ENCODE data around the gene CELF1.

CELF1 gene

GRCh38 chr11:47488674-47489394 lies 64.1 kb downstream of the CELF1 start:
- DNase-seq: no peak

DNA sequence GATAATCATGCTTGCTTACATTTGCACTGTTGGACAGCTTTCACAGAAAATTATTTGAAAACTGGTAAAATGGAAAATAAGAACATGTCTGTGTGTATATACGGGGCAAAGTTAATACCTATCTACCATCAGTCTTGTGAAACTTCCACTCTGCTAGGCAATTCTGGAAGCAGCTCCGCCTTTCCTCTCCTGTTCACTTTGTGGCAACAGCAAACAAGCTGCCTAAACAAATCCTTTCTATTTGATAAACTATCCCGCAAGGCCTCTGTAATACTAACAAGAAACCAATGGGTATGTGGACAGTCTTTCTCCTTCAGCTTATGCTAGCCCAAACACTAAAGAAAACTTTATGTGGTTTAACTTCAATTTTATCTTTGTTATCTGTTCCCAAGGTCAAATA lies 64.8 kb downstream of the CELF1 start:
- no peak for DNase-seq

GRCh38 chr11:47487421-47487820 lies 65.5 kb downstream of the CELF1 start:
- no peak for DNase-seq

DNA sequence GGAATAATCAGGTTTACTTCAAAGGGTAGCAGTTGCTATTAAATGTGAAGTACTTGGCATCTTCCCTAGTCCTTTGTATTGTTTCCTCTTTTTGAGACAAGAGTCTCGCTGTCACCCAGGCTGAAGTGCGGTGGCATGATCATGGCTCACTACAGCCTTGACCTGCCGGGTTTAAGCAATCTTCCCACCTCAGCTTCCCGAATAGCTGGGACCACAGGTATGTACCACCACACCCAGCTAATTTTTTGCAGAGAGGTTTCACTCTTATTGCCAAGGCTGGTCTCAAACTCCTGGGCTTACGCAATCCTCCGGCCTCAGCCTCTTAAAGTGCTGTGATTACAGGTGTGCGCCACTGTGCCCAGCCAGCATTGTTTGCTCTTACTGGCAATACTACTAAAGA lies 67.8 kb downstream of the CELF1 start:
- no peak for DNase-seq

DNA sequence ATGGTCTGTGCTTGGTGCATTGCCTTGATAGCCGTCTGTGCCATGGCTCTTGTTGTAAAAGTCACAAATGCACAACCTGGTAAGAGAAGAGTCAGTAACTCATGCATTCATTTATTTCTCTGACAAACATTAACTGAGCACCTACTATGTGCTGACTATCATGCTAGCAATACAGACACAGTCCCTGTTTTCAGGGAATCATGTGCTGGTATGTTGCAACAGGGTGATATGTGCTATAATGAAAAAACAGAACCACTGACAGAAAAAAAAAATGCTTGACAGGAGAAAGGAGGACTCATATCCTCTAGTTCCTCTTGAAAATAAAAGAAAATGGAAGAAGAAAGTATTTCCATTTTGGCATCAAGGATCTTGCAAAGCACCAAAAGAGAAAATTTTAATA lies 69.5 kb downstream of the CELF1 start:
- no peak for DNase-seq

GRCh38 chr11:47480762-47481161 lies 72.2 kb downstream of the CELF1 start:
- no peak for DNase-seq

DNA sequence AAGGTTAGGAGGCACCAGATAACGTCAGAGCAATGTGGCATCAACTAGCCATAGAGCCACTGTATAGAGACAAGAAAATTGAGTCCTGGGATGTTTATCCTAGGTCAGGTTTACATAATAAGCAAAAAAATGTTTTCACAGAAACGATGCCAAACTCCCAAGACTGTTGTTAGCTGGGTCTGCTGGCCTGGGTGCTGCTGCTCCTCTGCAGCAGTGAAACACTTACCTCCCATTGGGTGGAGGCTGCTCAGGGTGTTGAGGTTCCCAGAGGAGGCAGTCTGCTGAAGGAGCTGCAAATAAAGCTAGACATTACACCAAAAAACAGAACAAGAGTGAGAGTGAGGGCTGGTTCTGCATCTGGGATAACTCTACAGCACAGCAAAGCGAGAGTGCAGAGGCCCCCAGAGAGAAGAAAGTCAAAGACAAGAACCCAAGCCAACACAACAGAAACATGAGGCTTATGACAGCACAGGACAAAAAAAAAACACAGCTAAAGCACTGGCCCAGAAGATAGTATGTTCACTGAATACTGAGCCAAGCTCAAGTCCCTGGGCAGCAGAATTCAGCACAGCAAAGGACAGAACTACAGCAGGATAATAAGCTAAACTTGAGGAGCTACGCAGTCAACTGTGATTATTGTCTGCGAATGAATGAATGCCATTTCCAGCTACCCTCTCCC lies 74.1 kb downstream of the CELF1 start:
- DNase-seq: no peak

GRCh38 chr11:47477753-47478152 lies 75.2 kb downstream of the CELF1 start:
- DNase-seq: no peak

DNA sequence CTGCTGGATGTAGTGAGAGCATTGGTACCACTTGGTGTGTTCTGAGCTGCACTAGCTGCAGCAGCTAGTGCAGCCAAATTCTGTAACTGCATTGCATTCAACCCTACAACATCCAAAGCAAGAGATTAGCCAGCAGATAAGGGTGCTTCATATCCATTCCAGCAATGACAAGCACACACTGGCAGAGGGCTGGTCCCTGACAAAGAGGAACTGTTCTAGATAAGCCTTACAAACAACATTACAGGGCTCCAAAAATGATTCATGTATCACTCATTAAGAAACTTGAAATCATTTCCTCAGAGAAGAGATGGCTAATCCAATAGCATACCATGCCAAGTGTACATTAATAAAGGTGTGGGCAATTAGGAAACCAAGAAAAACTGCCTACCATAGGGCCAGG lies 75.6 kb downstream of the CELF1 start:
- no peak for DNase-seq

DNA sequence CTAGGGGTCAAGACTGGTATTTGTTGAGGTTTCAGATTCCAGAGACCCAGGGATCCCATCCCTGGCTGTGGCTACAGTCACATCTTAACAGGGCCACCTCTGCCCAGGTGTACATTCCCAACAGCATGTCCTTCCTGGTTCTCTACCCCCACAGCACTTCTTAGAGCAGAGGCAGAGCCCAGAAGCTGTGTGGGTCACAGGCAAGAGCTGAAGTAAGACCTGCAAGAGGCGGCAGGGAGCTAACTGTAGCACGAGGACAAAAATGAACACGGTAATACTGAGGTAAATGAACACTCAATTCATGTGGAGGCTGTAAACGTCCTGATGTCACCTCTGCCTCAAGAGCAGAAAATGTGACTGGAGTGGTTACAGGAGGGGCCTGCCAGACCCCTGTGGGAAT lies 82.3 kb downstream of the CELF1 start:
- no peak for DNase-seq

DNA sequence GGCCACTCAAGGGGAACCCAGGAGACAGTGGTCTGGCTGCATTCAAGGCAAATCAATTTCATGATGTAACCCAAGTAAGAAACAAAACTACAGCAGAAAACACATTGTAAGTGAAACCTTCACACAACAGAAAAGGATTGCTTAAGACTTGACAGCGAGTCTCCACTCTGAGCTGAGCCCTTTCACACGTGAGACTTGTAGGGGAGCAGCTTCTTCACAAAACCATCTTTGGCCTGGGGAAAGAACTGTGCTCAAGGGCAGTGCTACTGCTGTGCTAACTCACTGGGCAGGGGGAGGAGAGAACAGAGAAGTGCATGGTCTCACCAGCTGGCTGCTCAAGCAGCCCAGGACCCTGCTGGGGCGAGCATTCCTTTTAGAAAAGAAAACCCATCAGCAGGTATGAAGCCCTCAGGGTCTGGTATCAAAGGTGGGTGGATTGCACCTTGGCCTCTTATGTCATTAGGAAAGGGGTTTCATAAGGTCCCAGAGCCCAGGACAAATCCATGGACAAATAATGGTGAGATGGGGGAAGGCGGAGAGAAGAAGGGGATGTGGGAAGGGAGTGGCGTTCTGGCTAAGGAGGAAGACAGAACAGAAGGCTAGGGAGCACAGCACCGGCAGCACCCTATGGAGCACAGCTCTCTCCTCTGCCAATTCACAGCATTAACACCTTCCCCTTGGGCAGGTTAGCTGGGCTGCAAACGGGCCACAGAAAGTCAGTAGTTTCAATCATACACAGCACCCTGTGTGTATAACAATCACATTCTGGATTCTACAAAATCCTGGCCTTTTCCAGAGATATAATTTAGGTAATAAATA lies 83.4 kb downstream of the CELF1 start:
- no peak for DNase-seq

- no peak for DNase-seq
Observed at GRCh38 chr11:47468598-47469214, 84.2 kb downstream of the CELF1 start.

DNA sequence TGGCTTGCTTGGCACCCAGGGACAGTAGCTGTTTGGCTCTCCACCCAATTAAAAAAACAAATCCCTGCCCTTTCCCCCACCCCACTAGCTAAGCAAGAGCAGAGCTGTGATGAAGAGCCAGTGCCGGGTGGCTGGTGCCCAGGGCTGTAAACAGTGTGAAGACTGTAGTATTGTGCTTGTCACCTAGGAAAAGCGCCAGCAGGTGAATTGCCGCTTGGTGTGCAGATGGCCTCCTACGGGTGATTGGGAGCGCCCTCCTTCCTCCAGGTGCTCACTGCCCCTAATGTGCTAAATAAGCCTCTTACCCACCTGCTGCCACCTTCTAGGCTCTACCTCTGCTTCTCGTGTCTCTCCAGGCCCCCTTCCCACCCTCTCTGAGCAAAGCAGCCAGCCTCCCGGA lies 85.6 kb downstream of the CELF1 start:
- DNase-seq: peak in 4 of 58 donors; percentile 6 to 37 (median 26)

DNA sequence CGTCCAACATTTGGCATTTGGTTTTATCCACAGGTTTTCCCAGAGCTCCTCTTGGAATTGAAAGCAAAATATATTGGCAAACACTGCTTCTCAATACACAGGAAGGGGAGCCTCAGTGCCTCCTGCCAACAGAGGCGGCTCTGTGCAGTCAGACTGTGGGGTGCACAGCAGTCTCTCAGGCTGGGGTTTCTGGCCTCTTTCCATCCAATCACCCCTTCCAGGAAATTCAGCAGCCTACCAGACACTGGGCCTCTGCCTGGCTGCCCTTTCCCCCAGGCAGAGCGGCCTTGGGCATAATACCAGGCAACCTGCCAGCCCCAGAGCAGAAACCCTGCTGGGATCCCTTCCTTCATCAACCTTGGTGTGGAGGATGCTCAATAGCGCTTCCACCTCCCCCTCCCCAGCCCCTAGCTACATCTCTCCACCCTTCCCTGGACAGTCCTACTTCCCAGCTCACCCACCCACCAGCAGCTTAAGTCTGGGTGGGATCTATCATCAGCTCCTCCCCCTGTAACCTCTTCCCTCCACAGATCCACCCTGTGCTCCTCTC lies 86.2 kb downstream of the CELF1 start:
- peak in 53 of 58 donors; percentile 22 to 91 (median 71) for DNase-seq

DNA sequence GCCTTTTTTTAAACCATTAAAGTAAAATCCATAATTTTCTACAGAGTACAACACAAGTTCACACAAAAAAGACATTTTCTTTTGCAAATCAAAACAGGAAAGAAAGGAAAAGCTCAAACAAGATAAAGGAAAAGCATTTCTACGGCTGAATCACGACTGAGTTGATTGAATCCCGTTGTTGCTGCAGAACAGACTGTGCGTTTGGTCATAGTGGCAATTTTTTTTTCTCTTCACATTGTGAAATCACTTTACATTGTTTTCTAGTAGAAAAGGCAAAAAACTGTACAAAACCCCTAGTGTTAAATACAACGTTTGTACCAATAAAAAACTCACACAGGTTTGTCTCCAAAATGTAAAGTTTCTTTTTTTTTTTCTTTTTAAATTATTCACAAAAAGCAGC lies 86.7 kb downstream of the CELF1 start:
- DNase-seq: no peak

GRCh38 chr11:47464483-47464882 lies 88.4 kb downstream of the CELF1 start:
- DNase-seq: no peak

GRCh38 chr11:47461876-47462275 lies 91.1 kb downstream of the CELF1 start:
- DNase-seq: no peak

DNA sequence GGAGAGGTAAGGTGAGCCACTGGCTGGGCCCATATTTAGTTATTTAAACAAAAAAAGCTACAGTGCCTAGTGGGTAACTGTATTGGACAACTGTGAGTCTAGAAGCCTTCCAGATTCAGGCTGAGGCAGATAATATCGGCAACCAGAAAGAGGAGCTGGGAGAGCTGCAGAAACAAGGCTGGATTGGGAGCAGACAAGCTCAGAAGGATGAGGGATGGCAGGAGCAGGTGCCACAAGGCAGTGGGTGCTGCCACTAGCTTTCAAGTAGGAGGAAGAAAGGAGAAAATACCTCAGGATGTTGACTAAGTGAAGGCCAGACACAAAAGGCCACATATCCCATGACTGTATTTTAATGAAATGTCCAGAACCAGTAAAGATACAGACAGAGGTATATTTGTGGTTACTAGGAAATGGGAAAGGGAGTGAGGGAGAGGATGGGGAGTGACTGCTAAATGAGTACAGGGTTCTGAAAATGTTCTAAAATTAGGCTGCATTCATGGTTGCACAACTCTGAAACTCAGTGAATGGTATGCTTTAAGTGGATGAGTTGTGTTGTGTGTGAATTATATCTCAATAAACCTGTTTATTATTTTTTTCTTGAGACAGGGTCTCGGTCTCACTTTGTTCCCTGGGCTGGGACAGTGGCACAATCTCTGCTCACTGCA lies 92.2 kb downstream of the CELF1 start:
- DNase-seq: peak in 3 of 58 donors; percentile 23 to 33 (median 29)

GRCh38 chr11:47454258-47454671 lies 98.7 kb downstream of the CELF1 start:
- peak in 48 of 58 donors; percentile 10 to 77 (median 38) for DNase-seq

DNA sequence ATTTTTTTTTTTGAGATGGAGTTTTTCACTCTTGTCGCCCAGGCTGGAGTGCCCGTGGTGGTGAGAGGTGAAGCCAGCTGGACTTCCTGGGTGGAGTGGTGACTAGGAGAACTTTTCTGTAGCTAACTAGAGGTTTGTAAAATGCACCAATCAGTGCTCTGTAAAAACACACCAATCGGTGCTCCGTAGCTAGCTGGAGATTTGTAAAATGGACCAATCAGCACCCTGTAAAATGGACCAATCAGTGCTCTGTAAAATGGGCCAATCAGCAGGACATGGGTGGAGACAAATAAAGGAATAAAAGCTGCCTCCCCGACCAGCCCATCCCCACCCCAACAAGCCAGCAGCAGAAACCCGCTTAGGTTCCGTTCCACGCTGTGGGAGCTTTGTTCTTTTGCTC lies 99.6 kb downstream of the CELF1 start:
- no peak for DNase-seq

DNA sequence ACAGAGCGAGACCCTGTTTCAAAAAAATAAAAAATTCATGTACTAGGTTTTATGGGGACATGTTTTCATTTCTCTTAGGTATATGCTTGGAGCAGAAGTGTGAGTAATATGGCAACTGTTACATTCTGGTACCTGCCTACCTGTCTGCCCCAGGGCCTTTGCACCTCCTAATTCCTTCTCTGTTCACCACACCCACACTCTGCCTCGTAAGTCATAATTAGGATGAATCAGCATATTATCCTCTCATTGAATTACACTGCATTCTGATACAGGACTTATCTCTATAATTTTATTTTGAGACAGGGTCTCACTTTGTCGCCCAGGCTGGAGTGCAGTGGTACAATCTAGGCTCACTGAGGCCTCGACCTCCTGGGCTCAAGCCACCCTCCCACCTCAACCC lies 100.9 kb downstream of the CELF1 start:
- no peak for DNase-seq
